NCI-H2107 treated with DMSO at 0.1 percent for 48 hours (cell line): Measurements from ENCODE around the gene MOB3B.

Experiments
- DNase-seq: peaks from one replicate; lab custom pipeline; 2025; ENCODE audit not compliant: unreplicated experiment; lab: John Stamatoyannopoulos, UW

MOB3B gene

GRCh38 chr9:27369591-27369990, 160.0 kb downstream of the MOB3B start:
- DNase-seq: no peak

- DNase-seq: no peak
Observed at GRCh38 chr9:27368316-27368985, 161.2 kb downstream of the MOB3B start.

- no peak for DNase-seq
Observed at GRCh38 chr9:27367921-27368315, 161.7 kb downstream of the MOB3B start.

GRCh38 chr9:27367175-27367798, 162.3 kb downstream of the MOB3B start:
- DNase-seq: no peak

- no peak for DNase-seq
Observed at GRCh38 chr9:27365707-27366376, 163.8 kb downstream of the MOB3B start.

GRCh38 chr9:27362447-27363210, 167.0 kb downstream of the MOB3B start:
- DNase-seq: no peak

GRCh38 chr9:27361492-27361891, 168.1 kb downstream of the MOB3B start:
- no peak for DNase-seq

GRCh38 chr9:27359763-27360162, 169.9 kb downstream of the MOB3B start:
- DNase-seq: no peak

GRCh38 chr9:27358007-27358406, 171.6 kb downstream of the MOB3B start:
- DNase-seq: no peak

GRCh38 chr9:27356446-27356845, 173.2 kb downstream of the MOB3B start:
- DNase-seq: no peak

GRCh38 chr9:27355166-27355565, 174.4 kb downstream of the MOB3B start:
- DNase-seq: no peak

GRCh38 chr9:27353474-27354229, 176.0 kb downstream of the MOB3B start:
- DNase-seq: no peak

- DNase-seq: no peak
Observed at GRCh38 chr9:27353166-27353473, 176.5 kb downstream of the MOB3B start.

GRCh38 chr9:27352457-27353165, 177.0 kb downstream of the MOB3B start:
- DNase-seq: no peak

GRCh38 chr9:27351438-27351837, 178.2 kb downstream of the MOB3B start:
- DNase-seq: no peak

- no peak for DNase-seq
Observed at GRCh38 chr9:27350382-27350976, 179.1 kb downstream of the MOB3B start.

GRCh38 chr9:27349698-27350080, 179.9 kb downstream of the MOB3B start:
- DNase-seq: no peak

- DNase-seq: no peak
Observed at GRCh38 chr9:27348785-27349697, 180.6 kb downstream of the MOB3B start.

GRCh38 chr9:27347889-27348288, 181.7 kb downstream of the MOB3B start:
- no peak for DNase-seq
